GM21526 (cell line): ENCODE data around the gene CHST2.

Experiments used
- ATAC-seq: cut with Tn5 transposase; IDR thresholded peaks from one replicate; pipeline ENCODE4 v1.9.1; 2021; ENCODE audit warnings: moderate library complexity; ENCODE audit not compliant: unreplicated experiment, low FRiP score

Gene CHST2

GRCh38 chr3:143098032-143098764 is 21.4 kb upstream of the CHST2 start:
- no peak for ATAC-seq

DNA sequence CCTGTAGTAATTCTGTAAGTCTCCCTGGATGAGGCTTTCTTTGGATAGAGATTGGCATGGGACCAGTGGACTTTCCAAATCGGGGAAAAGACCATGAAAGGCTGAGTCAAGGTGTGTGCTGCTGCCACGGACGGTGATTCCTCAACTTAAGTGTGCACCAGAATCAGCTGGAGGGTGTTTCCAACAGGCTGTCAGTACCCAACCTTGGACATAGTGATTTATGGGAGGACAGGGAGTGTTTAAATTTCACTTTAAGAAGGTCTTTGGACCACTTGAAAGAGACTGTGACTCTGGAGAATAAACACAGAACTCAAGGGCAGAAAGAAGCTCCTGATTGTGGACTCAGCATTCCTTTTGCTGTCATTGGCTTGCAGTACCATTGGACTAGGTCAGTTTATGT is 20.4 kb upstream of the CHST2 start:
- ATAC-seq = no peak

GRCh38 chr3:143099690-143100089 is 19.9 kb upstream of the CHST2 start:
- ATAC-seq = no peak

- ATAC-seq = no peak
Measured at GRCh38 chr3:143100451-143100850, 19.1 kb upstream of the CHST2 start.

GRCh38 chr3:143101792-143102381 is 17.7 kb upstream of the CHST2 start:
- ATAC-seq = no peak

DNA sequence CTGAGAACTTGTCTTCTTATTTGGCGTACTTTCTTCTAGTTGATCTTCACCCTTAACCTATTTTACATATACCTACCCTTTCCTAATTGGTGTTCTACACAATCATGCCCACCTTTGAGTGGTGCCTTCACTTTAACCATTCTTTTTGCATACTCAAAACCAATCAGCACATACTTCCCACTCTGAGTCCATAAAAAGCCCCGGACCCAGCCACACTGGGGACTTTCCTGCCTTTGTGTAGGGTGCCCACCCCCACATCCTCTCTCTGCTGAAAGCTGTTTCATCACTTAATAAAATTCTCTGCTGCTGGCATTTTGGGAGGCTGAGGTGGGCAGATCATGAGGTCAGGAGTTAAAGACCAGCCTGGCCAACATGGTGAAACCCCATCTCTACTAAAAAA is 15.9 kb upstream of the CHST2 start:
- ATAC-seq = no peak

DNA sequence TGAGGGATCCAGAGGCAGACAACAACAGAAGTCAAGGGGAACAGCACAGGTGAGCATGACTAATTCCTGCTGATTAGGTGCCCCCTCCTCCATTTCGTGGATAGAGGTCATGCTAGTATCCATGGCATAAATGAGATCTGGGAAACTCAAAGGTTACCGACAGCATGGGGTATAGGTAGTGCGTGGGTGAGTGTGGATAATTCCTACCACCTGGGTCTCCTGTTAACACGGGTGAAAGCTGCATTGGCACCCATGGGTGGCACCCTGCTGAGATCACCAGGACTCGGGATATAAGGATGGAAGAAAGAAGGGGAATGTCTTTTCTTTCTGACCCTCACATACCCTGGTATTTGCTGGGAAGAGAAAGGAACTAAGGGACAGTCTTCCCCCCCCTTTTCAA is 14.4 kb upstream of the CHST2 start:
- ATAC-seq = no peak

GRCh38 chr3:143109861-143110260 is 9.7 kb upstream of the CHST2 start:
- no peak for ATAC-seq

DNA sequence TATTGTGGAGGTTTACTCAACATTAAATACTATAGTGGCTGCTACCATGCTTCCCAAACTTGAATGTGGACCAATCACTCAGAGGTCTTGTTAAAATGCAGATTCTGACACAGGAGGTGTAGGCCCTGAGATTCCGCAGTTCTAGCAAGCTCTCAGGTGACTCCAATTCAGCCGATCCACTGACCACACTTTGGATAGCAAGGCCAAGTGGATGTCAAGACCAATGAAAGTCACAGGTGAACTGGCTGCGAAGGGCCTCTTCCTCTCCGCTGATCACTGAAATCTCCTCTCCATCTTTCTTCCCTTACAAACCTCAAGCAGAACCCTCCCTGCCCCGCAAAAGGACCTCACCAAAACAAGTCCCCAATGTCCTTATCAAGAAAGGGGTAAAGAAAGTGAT is 9.2 kb upstream of the CHST2 start:
- no peak for ATAC-seq

DNA sequence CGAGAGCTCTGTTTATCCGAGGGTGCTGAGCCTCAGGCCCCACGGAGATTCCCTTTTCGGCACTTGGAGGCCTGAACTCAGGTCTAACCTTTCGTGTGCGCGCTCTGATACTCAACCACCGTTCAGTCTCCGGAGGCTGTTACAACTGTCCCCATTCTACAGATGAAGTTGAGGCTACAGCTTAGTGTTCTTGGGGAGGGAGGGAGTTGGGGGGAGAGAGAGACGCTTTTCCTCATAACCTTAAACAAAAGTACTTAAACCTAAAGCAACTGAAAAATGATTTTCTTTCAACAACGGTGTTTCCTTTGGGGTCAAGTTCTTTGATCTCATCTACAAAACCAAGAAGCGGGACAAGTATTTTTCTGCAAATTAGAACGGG is 952 bp upstream of the CHST2 start:
- ATAC-seq = no peak

GRCh38 chr3:143119974-143120715 is 574 bp downstream of the CHST2 start:
- peak; percentile 2 for ATAC-seq

GRCh38 chr3:143120716-143121240 is 1.2 kb downstream of the CHST2 start:
- ATAC-seq = no peak

GRCh38 chr3:143121241-143122088 is 1.9 kb downstream of the CHST2 start:
- no peak for ATAC-seq

DNA sequence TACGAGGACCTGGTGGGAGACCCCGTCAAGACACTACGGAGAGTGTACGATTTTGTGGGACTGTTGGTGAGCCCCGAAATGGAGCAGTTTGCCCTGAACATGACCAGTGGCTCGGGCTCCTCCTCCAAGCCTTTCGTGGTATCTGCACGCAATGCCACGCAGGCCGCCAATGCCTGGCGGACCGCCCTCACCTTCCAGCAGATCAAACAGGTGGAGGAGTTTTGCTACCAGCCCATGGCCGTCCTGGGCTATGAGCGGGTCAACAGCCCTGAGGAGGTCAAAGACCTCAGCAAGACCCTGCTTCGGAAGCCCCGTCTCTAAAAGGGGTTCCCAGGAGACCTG is 2.5 kb downstream of the CHST2 start:
- ATAC-seq = no peak

- no peak for ATAC-seq
Measured at GRCh38 chr3:143122608-143123352, 3.2 kb downstream of the CHST2 start.

GRCh38 chr3:143123353-143123984 is 3.9 kb downstream of the CHST2 start:
- ATAC-seq = no peak

- no peak for ATAC-seq
Measured at GRCh38 chr3:143124601-143125520, 5.3 kb downstream of the CHST2 start.

GRCh38 chr3:143127801-143128200 is 8.2 kb downstream of the CHST2 start:
- ATAC-seq = no peak
